Mesendoderm (in vitro differentiated cells): ENCODE data around the gene BCAT1.
A peak's percentile ranks its signal among the peaks of the same experiment; 100 is the strongest.

Source experiments
- DNase-seq: peaks from one replicate; pipeline ENCODE4 v3.0.0; 2013
- H2AK5ac ChIP-seq: 2 replicates; pipeline ENCODE4 v1.6.1; 2013; ENCODE audit warnings: low read length, inconsistent platforms
- H2BK120ac ChIP-seq: 2 replicates; pipeline ENCODE4 v1.6.1; 2013; ENCODE audit warnings: low read depth, mild to moderate bottlenecking, low read length, moderate library complexity, mixed read lengths
- H2BK15ac ChIP-seq: replicated peaks from 2 replicates; pipeline ENCODE4 v1.6.1; 2013; ENCODE audit warnings: low read depth, mild to moderate bottlenecking, moderate library complexity
- H2BK5ac ChIP-seq: 2 replicates; pipeline ENCODE4 v1.6.1; 2013; ENCODE audit warnings: low read length, inconsistent platforms
- H3K18ac ChIP-seq: 2 replicates; pipeline ENCODE4 v1.6.1; 2013; ENCODE audit warnings: mild to moderate bottlenecking, low read length, mixed read lengths
- H3K23ac ChIP-seq: one replicate; pipeline ENCODE4 v1.6.1; 2013; ENCODE audit warnings: low read length
- H3K27ac ChIP-seq: 2 replicates; pipeline ENCODE4 v1.5.1; 2013; ENCODE audit warnings: low read depth, mild to moderate bottlenecking, inconsistent platforms, low read length, moderate library complexity
- H3K27me3 ChIP-seq: 2 replicates; pipeline ENCODE4 v1.6.1; 2013; ENCODE audit warnings: low read length, control low read depth, mild to moderate bottlenecking, inconsistent platforms; ENCODE audit not compliant: insufficient read depth, poor library complexity
- H3K36me3 ChIP-seq: 2 replicates; pipeline ENCODE4 v1.6.1; 2013; ENCODE audit warnings: low read length, inconsistent platforms; ENCODE audit not compliant: control insufficient read depth, insufficient read depth
- H3K4ac ChIP-seq: one replicate; pipeline ENCODE4 v1.6.1; 2013; ENCODE audit warnings: low read depth, mild to moderate bottlenecking, low read length, moderate library complexity
- H3K4me1 ChIP-seq: 2 replicates; pipeline ENCODE4 v1.6.1; 2013; ENCODE audit warnings: low read depth, low read length, inconsistent platforms; ENCODE audit not compliant: control insufficient read depth
- H3K4me2 ChIP-seq: 2 replicates; pipeline ENCODE4 v1.6.1; 2013; ENCODE audit warnings: low read length
- H3K4me3 ChIP-seq: 2 replicates; pipeline ENCODE4 v1.5.1; 2013; ENCODE audit warnings: mild to moderate bottlenecking, low read length
- H3K56ac ChIP-seq: one replicate; pipeline ENCODE4 v1.6.1; 2013; ENCODE audit warnings: low read length
- H3K79me1 ChIP-seq: 2 replicates; pipeline ENCODE4 v1.6.1; 2013; ENCODE audit warnings: low read length, inconsistent platforms
- H3K79me2 ChIP-seq: 2 replicates; pipeline ENCODE4 v1.6.1; 2013; ENCODE audit warnings: mild to moderate bottlenecking, low read length; ENCODE audit not compliant: control insufficient read depth, insufficient read depth
- H3K9ac ChIP-seq: 2 replicates; pipeline ENCODE4 v1.6.1; 2013; ENCODE audit warnings: low read length, inconsistent platforms
- H4K5ac ChIP-seq: one replicate; pipeline ENCODE4 v1.6.1; 2013; ENCODE audit warnings: low read length
- H4K8ac ChIP-seq: one replicate; pipeline ENCODE4 v1.6.1; 2013; ENCODE audit warnings: low read depth, mild to moderate bottlenecking, control low read depth, low read length, moderate library complexity
- WGBS: extraction: QIAGEN DNeasy Blood & Tissue Kit; methylation state at CpG from one replicate; pipeline ENCODE4 v1.1.7; 2013; ENCODE audit warnings: low lambda C conversion rate, missing lambda C conversion rate; ENCODE audit not compliant: insufficient coverage; ENCODE audit errors: extremely low coverage; 5-methylcytosine and 5-hydroxymethylcytosine counted together

Gene BCAT1

DNA sequence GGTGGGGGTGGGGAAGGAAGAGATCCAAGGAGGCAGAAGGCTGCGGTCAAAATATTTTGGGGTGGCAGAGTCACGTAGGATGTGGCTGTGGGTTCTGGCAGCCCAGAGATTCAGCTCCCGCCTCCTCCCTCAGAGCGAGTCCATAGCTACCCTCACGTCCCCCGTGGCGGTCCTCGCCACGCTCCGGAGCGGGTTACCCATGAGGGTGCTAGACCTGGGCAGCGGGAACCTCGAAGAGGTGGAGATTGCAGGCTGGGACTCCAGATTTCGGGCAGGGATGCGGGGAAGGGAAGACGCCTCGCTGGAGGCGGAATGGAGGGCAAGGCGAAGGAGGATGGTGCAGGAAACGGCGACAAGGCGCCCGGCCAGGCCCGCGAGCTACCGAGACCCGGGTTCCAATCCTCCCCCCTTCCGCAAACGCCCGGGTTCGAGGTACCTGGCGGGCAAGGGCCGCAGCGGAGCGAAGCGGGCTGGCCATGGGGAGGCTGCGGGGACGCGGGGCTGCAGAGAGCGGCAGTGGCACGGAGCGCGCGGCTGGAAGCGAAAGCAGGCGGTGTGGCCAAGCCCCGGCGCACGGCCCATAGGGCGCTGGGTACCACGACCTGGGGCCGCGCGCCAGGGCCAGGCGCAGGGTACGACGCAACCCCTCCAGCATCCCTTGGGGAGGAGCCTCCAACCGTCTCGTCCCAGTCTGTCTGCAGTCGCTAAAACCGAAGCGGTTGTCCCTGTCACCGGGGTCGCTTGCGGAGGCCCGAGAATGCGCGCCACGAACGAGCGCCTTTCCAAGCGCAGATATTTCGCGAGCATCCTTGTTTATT, 46.2 kb downstream of the BCAT1 start:
- Histone ChIP-seq H3K9ac (peak overlapping the region; percentile 77), H3K4ac (peak overlapping the region; percentile 73), H4K5ac (no peak overlapping the region), H3K36me3 (no peaks in the 10 kb centered on the region), H2AK5ac (no peak overlapping the region), H3K18ac (peak overlapping the region; percentile 25), H3K79me1 (peaks cover 10% of the 10 kb centered on the region), H3K27ac (no peak overlapping the region), H2BK15ac (no peak overlapping the region), H3K23ac (no peak overlapping the region), H3K4me1 (peaks cover 18% of the 10 kb centered on the region), H2BK5ac (no peak overlapping the region), H3K4me3 (peak overlapping the region; percentile 55), H2BK120ac (no peak overlapping the region), H3K4me2 (peak overlapping the region; percentile 99), H3K79me2 (peaks cover 24% of the 10 kb centered on the region), H3K56ac (peak overlapping the region; percentile 93), H4K8ac (no peak overlapping the region), H3K27me3 (no peaks in the 10 kb centered on the region)
- DNase-seq = peak; percentile 75
- WGBS = no CpG with 5 or more reads among the region's 74 CpGs

DNA sequence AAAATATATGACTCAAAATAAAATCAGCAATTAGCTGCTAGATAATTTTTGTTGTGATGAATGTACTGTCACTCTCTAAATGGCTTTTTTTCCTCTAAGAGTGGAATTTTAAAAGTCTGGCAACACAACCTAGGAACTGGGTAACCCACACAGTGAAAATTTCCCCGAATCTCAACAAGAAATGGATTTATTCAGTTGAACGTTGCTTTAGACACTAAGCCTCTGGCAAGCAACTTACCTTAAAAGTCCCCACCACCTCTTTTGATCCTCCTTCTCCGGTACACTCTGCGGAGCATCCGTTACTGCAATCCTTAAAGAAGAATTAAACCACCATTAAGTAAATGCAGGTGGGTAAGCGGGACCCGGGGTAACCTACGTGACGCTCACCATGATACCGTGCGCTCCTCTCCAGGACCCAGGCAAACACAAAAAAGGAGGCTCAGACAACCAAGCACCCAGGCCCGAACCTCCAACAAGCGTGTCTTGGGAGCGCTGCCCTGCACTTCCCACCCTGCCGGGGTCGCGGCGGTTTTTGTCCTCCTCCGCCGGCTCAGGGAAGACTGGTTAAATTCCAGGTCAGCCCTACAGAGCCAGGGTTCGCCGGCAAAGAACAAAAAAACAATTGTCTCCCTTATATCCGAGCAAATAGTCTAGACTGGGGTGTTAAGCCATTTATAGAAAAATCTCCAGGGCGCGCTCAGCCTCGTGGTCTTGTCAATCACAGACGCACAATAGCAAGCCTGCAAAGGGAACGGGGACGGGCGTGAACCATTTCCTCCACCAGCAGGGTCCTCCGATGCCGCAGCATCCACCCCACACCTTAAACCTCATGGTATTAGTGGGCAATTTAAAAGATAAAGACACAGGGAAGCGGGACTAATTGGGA, 47.1 kb downstream of the BCAT1 start:
- no peak overlapping the region for H2BK120ac ChIP-seq
- WGBS = no CpG with 5 or more reads among the region's 33 CpGs
- peaks cover 7% of the 10 kb centered on the region for H3K79me1 ChIP-seq
- peak overlapping the region; percentile 93 for H3K56ac ChIP-seq
- H3K23ac ChIP-seq = no peak overlapping the region
- peak overlapping the region; percentile 4 for H3K27ac ChIP-seq
- peaks cover 20% of the 10 kb centered on the region for H3K79me2 ChIP-seq
- H3K4ac ChIP-seq = no peak overlapping the region
- H2BK5ac ChIP-seq = no peak overlapping the region
- no peaks in the 10 kb centered on the region for H3K27me3 ChIP-seq
- H3K4me2 ChIP-seq = peak overlapping the region; percentile 99
- H3K36me3 ChIP-seq = no peaks in the 10 kb centered on the region
- H4K5ac ChIP-seq = no peak overlapping the region
- peak overlapping the region; percentile 77 for H3K9ac ChIP-seq
- H3K4me3 ChIP-seq = peak overlapping the region; percentile 55
- H4K8ac ChIP-seq = no peak overlapping the region
- peaks cover 15% of the 10 kb centered on the region for H3K4me1 ChIP-seq
- peak overlapping the region; percentile 25 for H3K18ac ChIP-seq
- no peak overlapping the region for H2AK5ac ChIP-seq
- H2BK15ac ChIP-seq = no peak overlapping the region
- DNase-seq = peak; percentile 76

DNA sequence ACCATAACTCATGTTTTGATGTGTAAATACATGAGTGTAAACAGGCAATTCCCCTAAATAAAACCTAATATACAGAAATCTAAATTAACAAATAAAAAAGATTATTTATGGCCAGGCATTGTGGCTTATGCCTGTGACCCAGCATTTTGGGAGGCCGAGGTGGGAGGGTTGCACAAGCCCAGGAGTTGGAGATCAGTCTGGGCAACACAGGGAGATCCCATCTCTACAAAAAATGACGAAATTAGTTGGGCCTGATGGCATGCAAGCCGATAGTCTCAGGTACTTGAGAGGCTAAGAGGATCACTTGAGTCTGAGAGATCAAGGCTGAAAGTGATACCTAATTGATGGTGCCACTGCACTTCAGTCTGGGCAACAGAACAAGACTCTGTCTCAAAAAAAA, 48.7 kb downstream of the BCAT1 start:
- H3K23ac ChIP-seq = no peak overlapping the region
- DNase-seq = no peak
- H3K4me2 ChIP-seq = no peak overlapping the region
- no peak overlapping the region for H2BK5ac ChIP-seq
- H3K4ac ChIP-seq = no peak overlapping the region
- no peak overlapping the region for H2AK5ac ChIP-seq
- H3K27me3 ChIP-seq = no peaks in the 10 kb centered on the region
- H3K79me1 ChIP-seq = peaks cover 4% of the 10 kb centered on the region
- H4K5ac ChIP-seq = no peak overlapping the region
- H4K8ac ChIP-seq = no peak overlapping the region
- H3K18ac ChIP-seq = no peak overlapping the region
- no peak overlapping the region for H3K9ac ChIP-seq
- H3K56ac ChIP-seq = no peak overlapping the region
- no peak overlapping the region for H3K27ac ChIP-seq
- no peak overlapping the region for H2BK120ac ChIP-seq
- H3K4me1 ChIP-seq = peaks cover 5% of the 10 kb centered on the region
- H3K36me3 ChIP-seq = no peaks in the 10 kb centered on the region
- peaks cover 17% of the 10 kb centered on the region for H3K79me2 ChIP-seq
- H3K4me3 ChIP-seq = no peak overlapping the region
- no CpG with 5 or more reads among the region's 3 CpGs for WGBS
- H2BK15ac ChIP-seq = no peak overlapping the region

DNA sequence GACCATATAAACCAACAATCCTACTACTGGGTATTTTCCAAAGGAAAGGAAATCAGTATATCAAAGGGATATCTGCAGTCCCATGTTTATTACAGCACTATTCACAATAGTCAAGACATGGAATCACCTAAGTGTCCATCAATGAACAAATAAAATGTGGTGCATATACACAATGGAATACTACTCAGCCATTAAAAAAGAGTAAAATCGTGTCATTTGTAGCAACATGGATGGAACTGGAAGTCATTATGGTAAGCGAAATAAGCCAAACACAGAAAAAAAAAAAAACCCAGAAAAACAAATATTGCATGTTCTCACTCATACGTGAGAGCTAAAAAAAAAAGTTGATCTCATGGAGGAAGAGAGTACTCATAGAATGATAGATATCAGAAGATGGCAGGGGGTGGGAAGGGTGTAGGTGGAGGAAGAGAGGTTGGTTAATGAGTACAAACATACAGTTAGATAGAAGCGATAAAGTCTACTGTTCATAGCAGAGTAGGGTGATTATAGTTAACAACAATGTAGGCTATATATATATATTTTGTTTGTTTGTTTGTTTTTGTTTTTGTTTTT, 49.3 kb downstream of the BCAT1 start:
- Histone ChIP-seq H3K18ac (no peak overlapping the region), H3K4ac (no peak overlapping the region), H3K56ac (no peak overlapping the region), H3K27ac (no peak overlapping the region), H3K4me1 (peaks cover 5% of the 10 kb centered on the region), H3K9ac (no peak overlapping the region), H3K79me1 (peaks cover 4% of the 10 kb centered on the region), H3K36me3 (no peaks in the 10 kb centered on the region), H4K5ac (no peak overlapping the region), H2BK5ac (no peak overlapping the region), H2AK5ac (no peak overlapping the region), H3K4me2 (no peak overlapping the region), H2BK15ac (no peak overlapping the region), H3K27me3 (no peaks in the 10 kb centered on the region), H3K79me2 (peaks cover 17% of the 10 kb centered on the region), H4K8ac (no peak overlapping the region), H3K4me3 (no peak overlapping the region), H3K23ac (no peak overlapping the region), H2BK120ac (no peak overlapping the region)
- WGBS = no CpG with 5 or more reads among the region's 4 CpGs
- DNase-seq = no peak

DNA sequence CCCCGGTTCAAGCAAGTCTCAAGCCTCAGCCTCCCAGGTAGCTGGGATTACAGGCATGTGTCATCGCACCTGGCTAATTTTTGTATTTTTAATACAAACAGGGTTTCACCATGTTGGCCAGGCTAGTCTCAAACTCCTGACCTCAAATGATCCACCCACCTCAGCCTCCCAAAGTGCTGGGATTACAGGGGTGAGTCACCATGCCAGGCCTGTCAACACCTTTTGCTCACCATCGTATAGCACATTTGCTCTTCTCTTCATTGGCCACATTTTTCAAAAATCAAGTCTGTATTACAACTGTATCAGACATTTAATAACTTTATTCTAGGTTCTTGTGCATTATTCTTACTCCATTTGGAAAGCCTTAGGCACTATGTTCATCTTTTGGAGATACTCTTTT, 50.3 kb downstream of the BCAT1 start:
- no peak overlapping the region for H3K18ac ChIP-seq
- peaks cover 2% of the 10 kb centered on the region for H3K36me3 ChIP-seq
- H3K4ac ChIP-seq = no peak overlapping the region
- H4K8ac ChIP-seq = no peak overlapping the region
- no peaks in the 10 kb centered on the region for H3K27me3 ChIP-seq
- H3K4me3 ChIP-seq = no peak overlapping the region
- H3K27ac ChIP-seq = no peak overlapping the region
- no CpG with 5 or more reads among the region's 3 CpGs for WGBS
- H2BK120ac ChIP-seq = no peak overlapping the region
- H3K9ac ChIP-seq = no peak overlapping the region
- no peak overlapping the region for H2BK15ac ChIP-seq
- peaks cover 5% of the 10 kb centered on the region for H3K79me1 ChIP-seq
- H2AK5ac ChIP-seq = no peak overlapping the region
- H3K56ac ChIP-seq = no peak overlapping the region
- no peak overlapping the region for H4K5ac ChIP-seq
- H3K4me1 ChIP-seq = peaks cover 4% of the 10 kb centered on the region
- peaks cover 18% of the 10 kb centered on the region for H3K79me2 ChIP-seq
- H2BK5ac ChIP-seq = no peak overlapping the region
- no peak overlapping the region for H3K23ac ChIP-seq
- H3K4me2 ChIP-seq = no peak overlapping the region
- DNase-seq = no peak
